ENCODE data around the gene HNRNPA3. TPM values are rescaled to one million over a fixed set of nuclear protein-coding genes. Genes with fewer than 3 reads are reported as not detected.
A peak's percentile ranks its signal among the peaks of the same experiment; 100 is the strongest.
"Not testable (repeated sequence)": the region's sequence is repeated elsewhere in the genome, so short reads cannot be mapped to it uniquely, and the experiment has no call there.

HNRNPA3 gene
- total RNA-seq, 1 donor from 2014 or later = 132 TPM

DNA sequence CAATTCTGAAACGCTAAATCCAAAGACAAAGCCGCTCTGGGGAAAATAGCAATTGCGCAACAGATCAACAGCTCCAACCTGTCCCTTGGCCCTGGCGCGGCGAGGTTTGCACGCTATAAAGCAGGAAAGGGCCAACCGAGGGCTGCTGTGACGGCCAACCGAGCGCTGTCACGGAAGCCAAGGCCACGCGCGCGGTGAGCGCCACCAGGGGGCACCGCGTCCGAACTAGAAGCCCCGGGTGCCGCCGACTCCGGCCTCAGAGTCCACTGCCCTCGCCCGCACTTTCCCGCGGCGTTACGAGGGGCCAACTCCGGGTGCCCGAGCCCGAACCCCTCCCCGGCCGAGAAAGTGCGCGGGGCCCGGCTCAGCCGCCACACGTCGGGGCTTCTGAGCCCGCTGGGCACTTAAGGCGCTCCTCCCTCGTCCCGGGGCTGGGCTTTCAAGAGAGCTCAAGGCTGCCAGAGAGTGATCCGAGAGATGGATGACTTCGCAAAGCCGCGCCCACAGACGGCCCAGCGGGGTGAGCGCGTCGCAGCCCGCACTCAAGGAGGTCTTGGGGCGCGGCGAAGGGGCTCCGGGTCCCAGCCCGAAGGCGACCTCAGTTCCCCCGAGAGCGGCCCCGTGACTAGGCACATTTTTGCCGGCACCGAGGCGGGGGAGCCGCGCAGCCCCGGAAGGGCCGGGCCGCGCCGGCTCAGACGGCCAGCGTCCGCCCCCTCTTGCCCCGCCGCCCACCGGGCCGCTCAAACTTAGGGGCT, 51.0 kb downstream of the HNRNPA3 start:
- peak overlapping the region; percentile 94 for H3K4me3 ChIP-seq
- no peaks in the 10 kb centered on the region for H3K9me3 ChIP-seq
- TF ChIP-seq CTCF (IDR thresholded peaks at IDR 0.05) = peak; percentile 94
- DNase-seq = peak; percentile 99
- intact Hi-C loops (cut with DNase I) = loop anchor here (10.0 kb wide), 1 partner anchor 99 kb away; no protein-coding TSS in a partner anchor
- H3K4me1 ChIP-seq = peaks cover 52% of the 10 kb centered on the region
- ATAC-seq = peak; percentile 85 to 93
- H3K27me3 ChIP-seq (ENCODE audit: low read depth) = no peaks in the 10 kb centered on the region
- no peaks in the 10 kb centered on the region for H3K36me3 ChIP-seq
- peak overlapping the region; percentile 100 for H3K27ac ChIP-seq

- H3K27me3 ChIP-seq (ENCODE audit: low read depth) = no peaks in the 10 kb centered on the region
- H3K9me3 ChIP-seq = no peaks in the 10 kb centered on the region
- ATAC-seq (peak; percentile 34 to 53), DNase-seq (peak; percentile 71)
- no peak for TF ChIP-seq CTCF (IDR thresholded peaks at IDR 0.05)
- peaks cover 46% of the 10 kb centered on the region for H3K4me1 ChIP-seq
- intact Hi-C loops (cut with DNase I) = loop anchor here (10.0 kb wide), 1 partner anchor 99 kb away; no protein-coding TSS in a partner anchor
- H3K4me3 ChIP-seq = peak overlapping the region; percentile 94
- H3K36me3 ChIP-seq = no peaks in the 10 kb centered on the region
- peak overlapping the region; percentile 100 for H3K27ac ChIP-seq
Measured at GRCh38 chr2:177264209-177264692, 51.7 kb downstream of the HNRNPA3 start.

DNA sequence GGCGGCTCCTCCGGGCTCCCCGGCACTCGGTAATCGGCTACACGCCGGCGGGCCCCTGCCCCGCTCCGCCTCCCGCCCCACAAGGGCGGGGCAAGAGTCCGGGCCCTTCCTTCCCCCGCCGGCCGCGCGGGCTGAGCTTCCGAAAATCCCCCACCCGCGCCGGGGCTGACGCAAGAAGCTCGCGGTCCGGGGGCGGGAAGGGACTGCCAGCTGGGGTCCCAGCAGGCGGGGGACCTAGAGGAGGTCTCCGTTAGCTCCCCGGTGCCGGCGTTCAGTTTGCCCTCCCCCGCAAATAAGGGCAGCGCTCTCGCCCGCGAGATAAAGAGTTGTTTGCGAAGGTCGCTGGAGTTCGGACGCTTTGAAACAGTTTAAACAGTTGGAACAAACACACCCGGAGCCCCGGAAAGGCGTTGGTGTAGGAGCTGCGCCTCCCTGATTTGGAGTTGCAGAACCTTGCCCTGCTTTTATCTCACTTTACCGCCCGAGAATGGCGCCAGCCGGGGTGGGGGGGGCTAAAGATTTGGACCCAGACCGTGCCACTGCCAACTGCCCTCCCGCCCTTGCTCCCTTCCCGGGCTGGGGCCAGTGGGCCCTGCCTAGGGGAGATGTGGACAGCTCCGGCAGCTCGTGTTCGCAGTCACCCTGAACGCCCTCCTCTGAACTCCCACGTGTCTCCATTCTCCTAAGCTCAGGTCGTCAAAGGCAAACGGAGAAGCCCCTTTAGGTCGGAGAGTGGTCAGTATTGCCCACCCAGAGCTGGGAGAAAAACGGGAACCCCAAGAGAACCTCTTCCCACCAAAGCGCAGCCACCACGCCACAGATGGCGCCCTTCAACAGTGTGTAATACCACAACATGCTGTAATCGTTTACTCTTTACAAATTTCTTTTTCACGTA, 52.3 kb downstream of the HNRNPA3 start, which contains the start of gene NFE2L2:
NFE2L2 (minus strand) TSS at position 35 of the 895 bp plus-strand sequence. CDS start 151 bp downstream, outside the sequence.
- no peaks in the 10 kb centered on the region for H3K9me3 ChIP-seq
- ATAC-seq (peak; percentile 89 to 93), DNase-seq (peak; percentile 94)

DNA sequence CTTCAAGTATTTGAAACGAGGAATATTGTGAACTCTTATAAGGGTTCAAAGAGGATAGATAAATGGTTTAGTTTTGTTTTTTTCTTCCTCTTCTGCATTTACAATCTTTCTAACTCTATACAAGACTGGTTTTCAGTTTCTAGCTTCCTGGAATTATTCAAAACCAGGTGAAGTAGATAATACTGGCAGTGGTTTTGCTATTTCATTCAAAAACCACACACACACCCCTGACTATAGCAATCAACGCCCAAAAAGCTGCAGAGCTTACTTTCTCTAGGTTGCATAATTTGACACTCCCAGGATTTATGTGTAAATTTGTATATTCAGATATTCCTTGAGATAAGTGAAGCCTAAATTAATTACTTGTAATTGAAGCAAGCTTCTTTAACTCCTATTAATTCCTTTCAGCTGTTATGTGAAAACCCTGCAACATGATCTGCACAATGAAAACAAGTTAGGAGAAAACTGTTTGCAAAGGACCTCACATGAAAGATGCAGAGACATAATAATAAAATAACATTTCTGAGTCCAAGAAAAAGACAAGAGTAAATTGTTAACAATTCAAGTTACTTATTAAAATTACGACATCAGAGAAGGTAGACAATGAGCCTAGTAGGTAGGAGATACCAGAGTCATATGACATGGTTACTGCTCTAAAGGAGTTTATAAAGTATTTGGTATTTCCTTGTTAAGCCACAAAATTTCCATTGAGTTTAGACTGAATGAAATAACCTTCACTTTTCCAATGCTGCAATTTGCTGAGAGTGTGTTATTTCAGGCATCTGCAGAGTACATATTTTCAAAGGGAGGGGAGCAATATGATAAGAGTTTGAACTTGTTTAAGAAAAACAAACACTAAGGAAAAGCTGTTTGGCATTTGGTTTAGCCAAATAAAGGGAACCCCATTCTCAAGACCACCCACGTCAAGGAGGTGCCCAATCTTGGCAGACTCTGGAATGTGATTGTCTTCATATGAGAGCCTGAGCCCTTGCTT, 53.5 kb downstream of the HNRNPA3 start:
- no peaks in the 10 kb centered on the region for H3K36me3 ChIP-seq
- H3K4me1 ChIP-seq = peaks cover 27% of the 10 kb centered on the region
- peak overlapping the region; percentile 100 for H3K27ac ChIP-seq
- TF ChIP-seq CTCF (IDR thresholded peaks at IDR 0.05) = no peak
- ATAC-seq (no peak), DNase-seq (no peak)
- no peaks in the 10 kb centered on the region for H3K9me3 ChIP-seq
- H3K4me3 ChIP-seq = peak overlapping the region; percentile 94
- intact Hi-C loops (cut with DNase I) = loop anchor here (10.0 kb wide), 1 partner anchor 101 kb away; no protein-coding TSS in a partner anchor
- H3K27me3 ChIP-seq (ENCODE audit: low read depth) = no peaks in the 10 kb centered on the region

More for the DNA sequence above, 52.3 kb downstream of the HNRNPA3 start, which contains the start of gene NFE2L2:
- H3K36me3 ChIP-seq = no peaks in the 10 kb centered on the region
- TF ChIP-seq CTCF (IDR thresholded peaks at IDR 0.05) = peak; percentile 25
- peak within 1 kb of the TSS; percentile 100 for H3K27ac ChIP-seq
- H3K4me1 ChIP-seq = peaks cover 39% of the 10 kb centered on the region
- peak within 1 kb of the TSS; percentile 94 for H3K4me3 ChIP-seq
- H3K27me3 ChIP-seq (ENCODE audit: low read depth) = no peaks in the 10 kb centered on the region
- intact Hi-C loops (cut with DNase I) = loop anchor here (10.0 kb wide), 1 partner anchor 100 kb away; no protein-coding TSS in a partner anchor

DNA sequence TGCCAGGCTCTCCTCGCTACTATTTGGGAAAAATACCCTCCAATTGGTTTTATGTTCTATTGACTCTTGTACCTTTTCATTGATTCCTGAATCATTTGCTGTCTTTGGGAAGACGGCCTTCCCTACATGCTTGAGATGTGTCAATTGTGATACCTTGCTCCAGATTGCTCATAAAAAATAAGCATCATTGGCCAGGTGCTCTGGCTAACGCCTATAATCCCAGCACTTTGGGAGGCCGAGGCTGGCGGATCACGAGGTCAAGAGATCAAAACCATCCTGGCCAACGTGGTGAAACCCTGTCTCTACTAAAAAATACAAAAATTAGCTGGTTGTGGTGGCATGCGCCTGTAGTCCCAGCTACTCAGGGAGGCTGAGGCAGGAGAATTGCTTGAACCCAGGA, 54.4 kb downstream of the HNRNPA3 start:
- not testable (repeated sequence) for H3K36me3 ChIP-seq; ATAC-seq; H3K9me3 ChIP-seq; DNase-seq; H3K4me3 ChIP-seq; H3K27me3 ChIP-seq (ENCODE audit: low read depth)
- intact Hi-C loops (cut with DNase I) = loop anchor here (10.0 kb wide), 1 partner anchor 102 kb away; no protein-coding TSS in a partner anchor
- H3K4me1 ChIP-seq = peaks cover 21% of the 10 kb centered on the region
- peak overlapping the region; percentile 100 for H3K27ac ChIP-seq

All from lower lobe of right lung (tissue), 2 donors.